GM18508 (cell line): ENCODE data around the gene DNASE1L2.
"Not testable (repeated sequence)": the region's sequence is repeated elsewhere in the genome, so short reads cannot be mapped to it uniquely, and the experiment has no call there.

Experiments
- ATAC-seq: cut with Tn5 transposase; IDR thresholded peaks from one replicate; pipeline ENCODE4 v1.9.1; 2021; ENCODE audit warnings: moderate number of reproducible peaks; ENCODE audit not compliant: insufficient read depth, unreplicated experiment

The DNASE1L2 gene

GRCh38 chr16:2263026-2263425, 26.8 kb downstream of the DNASE1L2 start:
- not testable (repeated sequence) for ATAC-seq

DNA sequence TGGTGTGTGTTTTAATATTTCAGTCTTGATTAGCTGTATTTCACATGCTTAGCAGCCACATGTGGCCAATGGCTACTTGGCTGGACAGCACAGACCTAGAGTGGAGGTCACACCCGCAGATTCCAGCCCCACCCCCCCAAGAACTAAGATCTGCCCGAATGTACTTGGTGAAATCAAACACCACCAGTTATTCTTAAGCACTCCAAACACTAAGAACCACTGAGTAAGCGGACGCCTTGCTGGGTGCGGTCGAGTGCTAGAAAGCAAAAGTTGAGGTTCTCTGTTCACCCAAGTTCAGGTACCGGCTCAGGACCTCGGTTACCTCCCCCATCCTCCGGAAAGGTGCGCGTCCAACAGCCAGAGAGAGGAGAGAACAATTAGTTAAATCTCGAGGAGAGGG, 30.6 kb downstream of the DNASE1L2 start:
- ATAC-seq: not testable (repeated sequence)

DNA sequence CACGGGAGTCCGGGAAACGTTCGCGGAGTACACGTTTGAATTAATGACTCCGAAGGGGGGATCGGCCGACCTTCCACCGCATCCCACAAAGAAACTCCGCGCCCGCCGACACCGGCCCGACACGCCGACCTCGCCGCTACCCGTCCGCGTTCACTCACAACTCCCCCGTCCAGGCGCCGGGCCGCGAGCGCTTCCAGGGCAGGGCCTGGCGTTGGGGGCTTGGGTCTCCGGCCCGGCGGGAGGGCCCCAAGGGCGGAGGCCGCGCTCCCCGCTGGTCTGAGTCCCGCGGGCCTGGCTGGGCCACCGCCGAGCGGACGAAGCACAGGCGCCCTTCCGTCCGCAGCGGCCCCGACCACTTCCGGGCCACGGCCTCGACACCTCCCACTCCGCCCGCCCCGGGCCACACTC, 31.3 kb downstream of the DNASE1L2 start:
- ATAC-seq: peak; percentile 31

DNA sequence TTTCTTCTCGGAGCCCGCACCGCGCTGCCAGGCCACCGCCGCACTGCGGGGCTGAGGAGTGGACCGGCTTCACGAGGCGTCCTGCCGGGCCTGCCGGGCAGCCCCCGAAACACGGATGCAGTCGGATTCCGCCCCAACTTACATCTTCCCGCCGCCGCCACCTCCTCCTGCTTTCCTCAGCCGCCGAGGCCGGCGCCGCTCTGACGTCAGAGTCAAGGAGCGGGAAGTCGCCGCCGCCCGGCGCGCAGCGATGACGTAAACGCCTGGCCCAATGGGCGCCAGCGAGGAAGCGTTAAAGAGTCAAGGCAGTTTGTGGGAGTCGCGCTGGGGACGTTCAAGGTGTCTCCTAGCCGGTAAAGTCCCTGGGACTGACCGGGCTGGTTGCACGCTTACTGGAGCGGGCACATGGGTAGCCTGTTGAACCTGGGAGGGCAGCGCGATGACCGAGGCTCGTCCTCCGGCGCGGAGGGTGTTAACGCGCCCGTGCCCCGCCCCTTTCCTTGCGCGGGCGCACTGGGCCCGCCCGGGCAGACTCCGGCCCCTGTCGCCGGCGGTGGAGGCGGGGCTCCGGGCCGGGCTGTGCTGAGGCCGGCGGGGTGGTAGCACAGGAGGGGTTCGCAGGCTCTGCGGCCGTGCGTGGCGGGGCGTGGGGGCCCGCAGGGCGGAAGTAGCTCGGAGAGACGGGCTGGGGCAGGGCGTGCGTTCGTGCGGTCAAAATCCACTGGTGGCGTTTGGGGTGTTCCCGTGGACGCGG, 31.8 kb downstream of the DNASE1L2 start, which contains the start of gene RNPS1:
TSS of gene RNPS1 (minus strand) at position 214 of the 754 bp plus-strand sequence. CDS start 3,483 bp downstream, outside the sequence.
- peak; percentile 43 for ATAC-seq

DNA sequence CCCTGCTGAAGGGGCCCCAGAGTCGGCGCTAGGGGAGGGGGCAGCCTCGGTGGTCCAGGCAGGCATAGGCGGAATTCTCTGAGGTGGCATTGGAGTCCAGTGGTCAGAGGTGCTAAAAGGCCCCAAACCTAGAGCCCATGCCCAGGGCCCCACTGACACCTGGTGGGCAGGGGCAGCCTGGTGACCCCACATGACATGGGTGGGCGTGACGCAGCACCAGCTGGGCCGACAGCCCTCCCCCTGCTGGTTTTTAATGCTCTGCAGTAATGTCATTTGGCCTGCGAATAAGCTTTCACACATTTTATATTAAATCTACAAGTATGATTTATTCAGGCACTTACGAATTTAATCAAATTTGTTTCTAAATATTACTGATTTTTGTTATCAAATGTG, 33.8 kb downstream of the DNASE1L2 start:
- ATAC-seq: no peak

DNA sequence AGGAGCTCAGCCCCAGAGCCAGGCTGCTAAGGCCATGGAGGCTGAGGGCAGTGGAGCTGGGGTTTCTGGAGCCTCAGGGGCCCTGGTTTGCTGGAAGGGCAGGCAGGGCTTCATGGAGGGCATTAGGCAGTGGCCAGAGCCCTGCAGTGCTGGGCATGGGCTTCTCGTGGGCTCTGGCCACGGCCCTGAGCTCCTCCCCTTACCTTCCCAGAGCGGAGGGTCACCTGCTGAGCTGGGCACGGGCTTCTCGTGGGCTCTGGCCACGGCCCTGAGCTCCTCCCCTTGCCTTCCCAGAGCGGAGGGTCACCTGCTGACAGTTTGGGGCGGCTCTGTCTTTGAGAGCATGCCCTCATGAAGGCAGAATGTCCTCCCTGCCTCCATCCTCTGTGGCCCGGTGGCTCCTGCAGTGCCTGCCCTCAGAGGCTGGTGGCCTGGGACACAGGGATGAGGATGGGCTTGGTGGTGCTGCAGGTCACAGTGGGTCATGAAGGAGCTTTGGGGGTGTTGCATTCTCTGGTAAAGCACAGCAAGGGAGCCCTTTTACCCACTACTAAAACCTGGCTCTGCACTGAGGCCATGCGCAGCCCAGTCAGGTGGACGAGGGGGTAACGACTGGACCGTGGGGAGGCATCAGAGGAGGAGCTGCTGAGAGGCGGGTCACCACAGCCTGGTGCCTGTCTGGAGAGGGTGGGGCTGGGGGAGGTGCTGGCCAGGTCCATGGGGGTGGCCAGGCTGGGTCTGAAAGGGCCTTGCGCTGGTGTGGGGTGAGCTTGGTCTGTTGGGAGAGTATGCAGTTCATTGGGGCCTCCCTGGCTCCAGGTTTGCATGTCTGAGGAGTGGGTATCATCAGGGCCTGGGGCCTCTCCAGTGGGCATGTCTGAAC, 34.6 kb downstream of the DNASE1L2 start:
- no peak for ATAC-seq

DNA sequence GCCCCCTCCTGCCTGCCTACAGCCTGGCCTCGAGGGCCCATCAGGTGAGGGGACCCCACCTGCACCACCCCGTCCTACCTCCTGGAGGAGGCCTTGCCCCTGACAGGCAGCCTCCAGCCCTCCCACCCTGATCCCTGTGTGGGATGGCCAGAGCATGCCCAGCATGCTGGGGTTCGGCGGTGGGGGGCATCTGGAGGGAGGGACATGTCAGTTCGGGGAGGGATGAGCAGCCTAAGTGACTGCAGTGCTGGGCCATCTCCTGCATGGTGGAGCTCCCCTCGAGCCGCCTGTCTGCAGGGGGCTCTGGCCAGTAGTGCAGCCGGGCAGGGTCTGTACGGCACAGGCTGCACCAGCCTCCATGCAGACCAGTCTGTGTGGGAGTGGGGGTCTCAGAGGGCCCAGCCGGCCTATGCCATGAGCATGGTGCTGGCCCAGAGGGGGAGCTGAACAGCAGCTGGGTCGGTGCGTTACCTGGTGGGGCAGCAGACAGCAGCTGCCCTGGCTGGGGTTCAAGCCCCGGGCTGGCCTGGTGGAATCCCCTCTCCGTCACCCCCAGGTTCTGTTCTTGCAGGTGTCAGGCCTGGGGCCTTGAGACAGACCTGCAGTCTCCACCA, 35.7 kb downstream of the DNASE1L2 start:
- ATAC-seq: no peak

DNA sequence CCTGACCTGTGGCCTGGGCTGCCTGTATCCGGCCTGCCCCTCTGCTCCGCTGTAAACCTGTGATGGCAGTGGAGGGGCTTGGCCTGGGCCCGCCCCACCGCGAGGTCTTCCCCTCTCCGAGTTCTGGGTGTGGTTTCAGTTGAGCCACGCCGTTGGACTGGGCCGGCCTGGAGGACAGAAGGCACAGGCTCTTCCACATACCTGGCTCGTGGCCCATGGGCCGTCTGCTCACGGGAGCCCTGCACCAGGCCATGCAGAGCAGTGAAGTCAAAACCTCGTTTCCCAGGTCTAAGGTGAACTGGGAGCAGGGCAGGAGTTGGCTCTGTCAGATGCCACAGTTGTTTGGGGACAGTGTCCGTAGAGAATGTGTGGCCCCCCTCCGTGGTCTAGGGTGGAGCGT, 37.2 kb downstream of the DNASE1L2 start:
- ATAC-seq: no peak

DNA sequence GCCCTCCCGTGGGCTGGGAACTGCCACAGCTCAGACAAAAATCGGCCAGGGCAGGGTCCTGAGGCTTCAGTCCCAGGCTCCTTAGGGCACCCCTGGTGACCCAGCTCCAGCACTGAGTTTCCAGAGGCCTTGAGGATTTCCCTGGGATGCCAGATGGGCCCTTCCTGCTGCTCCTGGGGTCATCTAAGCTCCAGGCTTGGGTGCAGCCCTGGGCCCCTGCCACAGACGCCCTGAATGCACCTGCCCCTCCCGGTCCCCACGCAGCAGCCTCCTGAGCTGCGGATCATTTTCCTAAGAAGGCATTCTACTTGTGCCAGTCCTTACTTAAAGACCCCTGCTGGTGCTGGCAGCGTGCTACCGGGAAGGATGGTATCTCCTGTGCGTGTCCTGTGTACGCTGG, 37.7 kb downstream of the DNASE1L2 start:
- no peak for ATAC-seq

DNA sequence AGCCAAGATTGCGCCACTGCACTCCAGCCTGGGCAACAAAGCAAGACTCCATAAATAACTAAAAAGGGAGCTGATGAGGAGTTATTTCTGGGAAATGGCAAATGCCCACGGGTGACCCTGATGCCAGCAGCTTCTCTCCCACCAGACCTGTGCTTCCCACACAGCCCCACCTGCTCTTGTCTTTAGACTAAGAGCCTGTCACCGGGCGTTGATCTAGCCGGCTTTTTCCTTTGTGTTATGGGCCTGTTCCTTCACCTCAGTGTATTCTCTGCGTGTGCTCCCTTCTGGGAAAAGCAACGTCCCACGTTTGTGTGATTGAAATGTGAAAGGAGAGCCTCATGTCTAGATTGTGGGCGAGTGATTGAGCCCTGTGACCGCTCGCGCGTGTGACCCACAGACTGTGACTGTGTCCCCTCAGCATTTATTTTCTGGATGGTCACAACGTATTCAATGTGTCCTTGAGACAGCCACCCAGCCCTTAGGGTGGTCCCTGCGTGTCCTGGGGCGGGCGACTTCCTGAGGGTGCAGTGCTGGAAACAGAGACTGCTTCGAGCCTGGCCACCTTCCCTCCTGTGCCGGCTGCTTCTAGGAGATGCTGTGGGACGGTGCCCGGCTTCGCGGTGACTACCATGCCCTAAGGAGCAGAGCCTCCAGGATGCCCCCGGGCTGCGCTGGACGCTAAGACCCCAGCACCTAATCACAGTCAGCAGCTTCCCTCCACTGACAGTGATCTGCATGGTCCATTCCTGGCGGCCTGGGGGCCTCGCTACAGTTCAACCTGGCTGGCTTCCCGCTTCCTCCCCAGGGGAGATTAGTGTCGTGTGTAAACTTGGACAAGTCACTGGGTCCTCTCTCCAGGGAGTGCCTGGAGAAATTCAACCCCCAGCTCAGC, 39.5 kb downstream of the DNASE1L2 start:
- ATAC-seq: no peak

DNA sequence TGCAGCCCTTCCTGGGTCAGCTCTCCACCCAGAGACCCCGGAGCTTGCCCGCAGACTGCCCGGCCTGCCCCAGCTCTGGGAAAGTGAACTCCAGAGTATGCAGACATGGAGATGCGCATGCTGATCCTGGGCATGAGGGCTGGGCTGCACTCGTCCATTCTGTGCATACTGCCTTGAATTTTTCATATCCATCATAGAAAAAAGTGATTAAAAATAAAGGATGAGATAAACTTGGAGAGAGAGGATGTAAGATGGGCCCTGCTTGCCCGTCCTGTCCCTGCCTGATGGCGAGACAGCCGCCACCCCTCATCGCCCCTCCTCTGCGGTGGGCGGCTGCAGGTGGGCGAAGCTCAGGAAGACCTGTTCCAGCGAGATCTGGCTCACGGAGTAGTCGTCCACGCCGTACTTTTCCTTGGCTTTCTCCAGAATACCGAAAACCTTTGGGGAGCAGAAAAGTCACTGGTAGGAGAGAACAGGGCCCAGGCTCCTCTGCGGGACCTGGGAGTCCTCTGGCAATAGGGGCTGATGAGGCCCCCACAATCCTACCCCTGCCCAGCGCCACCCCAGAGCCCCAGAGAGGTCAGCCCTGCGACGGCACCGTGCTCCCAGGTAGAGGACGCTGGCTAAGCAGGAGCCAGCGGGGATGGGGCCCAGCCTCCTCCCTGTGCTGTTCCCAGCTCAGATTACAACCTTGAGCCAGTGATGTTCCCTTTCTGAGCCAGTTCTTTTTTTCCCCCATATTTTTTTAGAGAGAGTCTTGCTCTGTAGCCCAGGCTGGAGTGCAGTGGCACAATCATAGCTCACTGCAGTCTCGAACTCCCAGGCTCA, 40.3 kb downstream of the DNASE1L2 start:
- no peak for ATAC-seq

GRCh38 chr16:2277466-2278271, 41.4 kb downstream of the DNASE1L2 start:
- no peak for ATAC-seq

GRCh38 chr16:2278272-2278608, 42.0 kb downstream of the DNASE1L2 start:
- no peak for ATAC-seq

DNA sequence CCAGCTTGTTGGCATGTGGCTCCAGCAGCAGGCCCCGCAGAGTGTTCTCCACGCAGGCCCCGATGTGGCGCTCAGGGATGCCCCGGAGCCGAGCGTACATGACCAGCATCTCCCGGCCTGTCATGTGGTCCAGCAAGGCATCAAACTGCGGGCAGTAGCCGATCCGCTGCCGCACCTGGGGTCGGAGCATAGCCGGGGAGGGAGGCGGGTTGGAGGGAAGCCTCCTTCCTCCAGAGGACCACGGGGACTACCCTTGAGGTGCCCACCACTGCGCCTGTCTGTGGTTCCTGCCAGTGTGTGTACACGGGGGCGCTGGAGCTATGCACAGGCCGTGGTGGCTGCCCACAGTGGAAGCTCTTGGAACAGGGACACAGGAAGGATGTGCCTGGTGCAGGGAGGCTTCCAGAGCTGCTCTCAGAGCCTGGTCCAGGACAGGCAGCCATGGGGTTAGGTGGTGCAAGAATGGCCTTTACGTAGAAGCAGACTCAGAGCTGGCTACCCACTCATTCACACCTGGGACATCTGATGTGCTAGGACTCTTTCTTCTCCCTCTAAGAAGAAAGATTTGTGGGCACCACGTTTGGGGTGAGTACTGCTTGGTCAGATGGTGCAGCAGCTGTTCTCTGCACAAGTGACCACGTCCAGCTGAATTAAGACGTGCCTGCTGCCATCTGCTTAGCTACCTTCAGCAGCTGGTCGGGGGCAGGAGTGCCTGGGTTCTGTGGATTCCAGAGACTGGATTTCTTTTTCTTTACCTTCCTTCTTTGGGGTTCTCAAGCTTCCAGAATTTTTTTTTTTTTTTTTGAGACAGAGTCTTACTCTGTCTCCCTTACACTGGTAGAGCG, 42.9 kb downstream of the DNASE1L2 start:
- no peak for ATAC-seq

DNA sequence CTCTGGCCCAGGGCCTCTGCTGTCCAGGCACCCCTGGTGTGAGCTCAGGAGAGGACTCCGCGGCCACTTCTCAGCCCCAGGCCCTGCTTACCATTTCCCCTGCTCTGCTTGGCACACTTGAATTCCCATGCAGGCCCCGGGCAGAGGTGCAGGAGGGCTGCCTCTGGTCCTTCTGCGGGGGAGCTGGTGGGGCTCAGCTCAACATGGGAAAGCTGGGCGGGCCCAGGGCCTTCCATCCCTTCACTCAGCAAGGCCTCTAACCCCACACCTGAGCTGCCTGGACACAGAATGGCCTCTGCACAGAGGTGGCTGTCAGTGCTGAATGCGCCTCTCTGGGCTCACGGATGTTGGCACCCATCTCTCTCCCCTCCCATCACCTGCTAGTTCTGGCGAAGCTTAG, 44.2 kb downstream of the DNASE1L2 start:
- ATAC-seq: no peak

GRCh38 chr16:2280981-2281542, 44.8 kb downstream of the DNASE1L2 start:
- ATAC-seq: no peak

DNA sequence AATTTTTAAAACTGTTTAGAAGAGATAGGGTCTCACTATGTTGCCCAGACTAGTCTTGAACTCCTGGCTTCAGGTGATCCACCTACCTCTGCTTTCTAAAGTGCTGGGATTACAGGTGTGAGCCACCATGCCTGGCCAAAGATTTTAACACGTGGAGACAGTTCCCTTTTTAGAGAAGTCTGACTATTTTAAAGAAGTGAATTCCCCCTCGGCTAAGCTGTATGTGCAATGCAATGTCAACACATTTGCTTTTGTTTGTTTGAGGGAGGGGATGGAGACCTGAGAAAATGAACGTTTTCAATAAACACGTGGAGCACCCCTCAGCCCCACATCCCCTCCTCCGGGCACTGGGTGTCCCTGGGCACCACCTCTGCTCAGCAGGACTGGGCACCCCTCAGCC, 46.0 kb downstream of the DNASE1L2 start:
- no peak for ATAC-seq
